Uterus (tissue), 4 donors: ENCODE data around the gene COX7B2. TPM values are rescaled to one million over a fixed set of nuclear protein-coding genes. Genes with fewer than 3 reads are reported as not detected.

Source experiments
- DNase-seq, 2 donors: peaks; one replicate each; pipeline ENCODE4 v3.0.0-alpha.2; 2019 to 2020
- H3K27ac ChIP-seq, 2 donors: fragments of 200-600 bp; sonication (generic); 1 replicate in 1 of 2; 2 replicates in 1 of 2; pipeline ENCODE4 v1.5.1; 2016 to 2018
- H3K27me3 ChIP-seq, 2 donors: fragments of 200-600 bp; sonication (generic); one replicate each; pipeline ENCODE4 v1.5.1; 2018 to 2019; ENCODE audit warnings: control low read depth in 1 of 2
- H3K36me3 ChIP-seq, 2 donors: fragments of 200-600 bp; sonication (generic); one replicate each; pipeline ENCODE4 v1.5.1; 2019; ENCODE audit warnings: control low read depth in 1 of 2
- H3K4me1 ChIP-seq, 2 donors: fragments of 200-600 bp; sonication (generic); one replicate each; pipeline ENCODE4 v1.5.1; 2018 to 2019; ENCODE audit warnings: control low read depth in 1 of 2
- H3K4me3 ChIP-seq, 2 donors: fragments of 200-600 bp; sonication (generic); 1 replicate in 1 of 2; 2 replicates in 1 of 2; pipeline ENCODE4 v1.5.1; 2018 to 2019; ENCODE audit warnings: mild to moderate bottlenecking in 1 of 2
- H3K9me3 ChIP-seq, 2 donors: fragments of 200-600 bp; sonication (generic); one replicate each; pipeline ENCODE4 v1.5.1; 2019; ENCODE audit warnings: control low read depth in 1 of 2
- POLR2A ChIP-seq, 2 donors: fragments of 450-650 bp; IDR thresholded peaks; one replicate each; pipeline ENCODE4 v1.6.1; 2016; ENCODE audit warnings: antibody characterized with exemption in 2 of 2, mild to moderate bottlenecking in 1 of 2, moderate library complexity in 1 of 2
- intact Hi-C: fragments of 100-400 bp; cut with DNase I; formaldehyde crosslinking; loops from one replicate; pipeline ENCODE4 v1.15.1; 2023; ENCODE audit warnings: low total_unique reads
- total RNA-seq, 4 donors: library from RNA; depleted of rRNA in 3 of 4; stranded (reverse); fragments of >200 nt in 3 of 4; gene quantifications; one replicate each; pipeline versions ENCODE4 v1.1.0 to v1.2.4, GENCODE V29; 2014 to 2023
- TF ChIP-seq, protein P1 (sequence below), 4 experiments: fragments of 200-600 bp in 2 of 4; fragments of 450-650 bp in 2 of 4; sonication (generic) in 2 of 4; IDR thresholded peaks; one replicate each; pipeline ENCODE4 v1.5.1; 2016 to 2019; ENCODE audit warnings: antibody characterized with exemption in 4 of 4, mild to moderate bottlenecking in 2 of 4, moderate library complexity in 1 of 4
- donor health status: DM: yes; HTN: yes; CAD: no.

The COX7B2 gene
- total RNA-seq, 4 donors from 2014 or later: not detected

GRCh38 chr4:46886711-46887110 lies 22.3 kb downstream of the COX7B2 start:
- intact Hi-C loops: no loop called here
- Histone ChIP-seq H3K27ac (no peak overlapping the region), H3K9me3 (no peaks in the 10 kb centered on the region), H3K4me1 (no peaks in the 10 kb centered on the region), H3K4me3 (no peak overlapping the region), H3K36me3 (no peaks in the 10 kb centered on the region), H3K27me3 (no peaks in the 10 kb centered on the region)
- no peak for DNase-seq
- TF ChIP-seq POLR2A (IDR thresholded peaks at IDR 0.05): no peak
- TF ChIP-seq, protein P1, sequence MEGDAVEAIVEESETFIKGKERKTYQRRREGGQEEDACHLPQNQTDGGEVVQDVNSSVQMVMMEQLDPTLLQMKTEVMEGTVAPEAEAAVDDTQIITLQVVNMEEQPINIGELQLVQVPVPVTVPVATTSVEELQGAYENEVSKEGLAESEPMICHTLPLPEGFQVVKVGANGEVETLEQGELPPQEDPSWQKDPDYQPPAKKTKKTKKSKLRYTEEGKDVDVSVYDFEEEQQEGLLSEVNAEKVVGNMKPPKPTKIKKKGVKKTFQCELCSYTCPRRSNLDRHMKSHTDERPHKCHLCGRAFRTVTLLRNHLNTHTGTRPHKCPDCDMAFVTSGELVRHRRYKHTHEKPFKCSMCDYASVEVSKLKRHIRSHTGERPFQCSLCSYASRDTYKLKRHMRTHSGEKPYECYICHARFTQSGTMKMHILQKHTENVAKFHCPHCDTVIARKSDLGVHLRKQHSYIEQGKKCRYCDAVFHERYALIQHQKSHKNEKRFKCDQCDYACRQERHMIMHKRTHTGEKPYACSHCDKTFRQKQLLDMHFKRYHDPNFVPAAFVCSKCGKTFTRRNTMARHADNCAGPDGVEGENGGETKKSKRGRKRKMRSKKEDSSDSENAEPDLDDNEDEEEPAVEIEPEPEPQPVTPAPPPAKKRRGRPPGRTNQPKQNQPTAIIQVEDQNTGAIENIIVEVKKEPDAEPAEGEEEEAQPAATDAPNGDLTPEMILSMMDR (IDR thresholded peaks at IDR 0.05): no peak

GRCh38 chr4:46878641-46879040 lies 30.4 kb downstream of the COX7B2 start:
- TF ChIP-seq POLR2A (IDR thresholded peaks at IDR 0.05): no peak
- TF ChIP-seq, protein P1 (IDR thresholded peaks at IDR 0.05): no peak
- Histone ChIP-seq H3K4me3 (no peak overlapping the region), H3K9me3 (no peaks in the 10 kb centered on the region), H3K27me3 (no peaks in the 10 kb centered on the region), H3K36me3 (no peaks in the 10 kb centered on the region), H3K4me1 (no peaks in the 10 kb centered on the region), H3K27ac (no peak overlapping the region)
- no peak for DNase-seq
- intact Hi-C loops: no loop called here

- no peaks in the 10 kb centered on the region for H3K9me3 ChIP-seq
- no peaks in the 10 kb centered on the region for H3K27me3 ChIP-seq
- H3K36me3 ChIP-seq: no peaks in the 10 kb centered on the region
- TF ChIP-seq, protein P1 (IDR thresholded peaks at IDR 0.05): no peak
- no peak for TF ChIP-seq POLR2A (IDR thresholded peaks at IDR 0.05)
- H3K4me1 ChIP-seq: no peaks in the 10 kb centered on the region
- intact Hi-C loops: no loop called here
- DNase-seq: no peak
- no peak overlapping the region for H3K27ac ChIP-seq
- no peak overlapping the region for H3K4me3 ChIP-seq
These were observed 34.2 kb downstream of the COX7B2 start for GRCh38 chr4:46874811-46875210.

DNA sequence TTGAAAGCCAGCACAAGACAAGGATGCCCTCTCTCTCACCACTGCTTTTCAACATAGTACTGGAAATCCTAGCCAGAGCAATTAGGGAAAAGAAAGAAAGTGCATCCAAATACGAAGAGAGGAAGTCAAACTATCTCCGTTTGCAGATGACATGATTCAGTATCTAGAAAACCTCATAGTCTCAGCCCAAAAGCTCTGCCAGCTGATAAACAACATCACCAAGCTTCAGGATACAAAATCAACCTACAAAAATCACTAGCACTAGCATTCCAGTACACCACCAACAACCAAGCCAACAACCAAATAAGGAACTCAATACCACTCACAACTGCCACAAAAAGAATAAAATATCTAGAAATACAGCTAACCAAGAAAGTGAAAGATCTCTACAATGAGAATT lies 38.6 kb downstream of the COX7B2 start:
- intact Hi-C loops: no loop called here
- Histone ChIP-seq H3K4me3 (no peak overlapping the region), H3K9me3 (no peaks in the 10 kb centered on the region), H3K4me1 (no peaks in the 10 kb centered on the region), H3K27ac (no peak overlapping the region), H3K36me3 (no peaks in the 10 kb centered on the region), H3K27me3 (no peaks in the 10 kb centered on the region)
- no peak for DNase-seq
- TF ChIP-seq, protein P1 (IDR thresholded peaks at IDR 0.05): no peak
- TF ChIP-seq POLR2A (IDR thresholded peaks at IDR 0.05): no peak

DNA sequence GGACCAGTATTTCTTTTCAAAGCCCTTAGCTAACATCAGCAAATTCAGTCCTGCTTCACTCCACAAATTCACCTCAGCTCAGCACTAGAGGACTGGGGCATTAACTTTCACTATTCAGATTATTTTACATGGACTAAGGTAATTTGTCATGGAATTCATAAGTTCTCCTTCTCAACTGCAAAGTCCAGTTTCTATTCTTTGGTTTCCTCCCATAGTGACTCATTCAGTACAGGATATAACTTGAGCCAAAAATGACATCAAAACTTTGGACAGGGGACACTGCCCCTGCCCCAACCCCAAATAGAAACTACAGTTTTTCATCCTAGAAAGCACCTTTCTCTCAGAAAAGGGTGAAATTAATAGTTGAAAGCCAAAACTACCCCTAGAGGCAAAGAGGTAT lies 52.7 kb downstream of the COX7B2 start:
- Histone ChIP-seq H3K4me3 (no peak overlapping the region), H3K27ac (no peak overlapping the region)
- intact Hi-C loops: no loop called here

More for the DNA sequence above, 52.7 kb downstream of the COX7B2 start:
- DNase-seq: no peak
- H3K9me3 ChIP-seq: no peaks in the 10 kb centered on the region
- TF ChIP-seq, protein P1 (IDR thresholded peaks at IDR 0.05): no peak
- TF ChIP-seq POLR2A (IDR thresholded peaks at IDR 0.05): no peak
- H3K27me3 ChIP-seq: no peaks in the 10 kb centered on the region
- H3K4me1 ChIP-seq: no peaks in the 10 kb centered on the region
- no peaks in the 10 kb centered on the region for H3K36me3 ChIP-seq
